ENCODE measurements around the gene NCAPD2.

Gene NCAPD2

GRCh38 chr12:6574576-6575295 is 80.8 kb downstream of the NCAPD2 start:
- no peak for DNase-seq (ENCODE audit: low read depth in 2 of 2)

- no peak for DNase-seq (ENCODE audit: low read depth in 2 of 2)
These were observed 81.7 kb downstream of the NCAPD2 start for GRCh38 chr12:6575648-6576047.

Measured in stimulated activated CD8-positive, alpha-beta memory T cell treated with anti-CD3 and anti-CD28 coated beads, Interleukin-7, amount 100 ng/mL, for 1 hour (primary cell).